HG03378 (cell line): ENCODE measurements around the gene ARHGEF37.
"Not testable (repeated sequence)": the region's sequence is repeated elsewhere in the genome, so short reads cannot be mapped to it uniquely, and the experiment has no call there.

Source experiments
- ATAC-seq: cut with Tn5 transposase; IDR thresholded peaks from one replicate; pipeline ENCODE4 v1.9.1; 2021; ENCODE audit warnings: mild to moderate bottlenecking, moderate library complexity; ENCODE audit not compliant: unreplicated experiment

The ARHGEF37 gene

GRCh38 chr5:149581192-149581861 is at the start of gene ARHGEF37:
ARHGEF37 (plus strand) TSS chr5:149581498; CDS start chr5:149597770, 16,272 bp downstream.
- ATAC-seq, result no peak

GRCh38 chr5:149532413-149532812 is 48.9 kb upstream of the ARHGEF37 start:
- no peak for ATAC-seq

- ATAC-seq, result not testable (repeated sequence)
Observed at GRCh38 chr5:149535787-149536186, 45.5 kb upstream of the ARHGEF37 start.

GRCh38 chr5:149537374-149537975 is 43.8 kb upstream of the ARHGEF37 start:
- no peak for ATAC-seq

- no peak for ATAC-seq
Observed at GRCh38 chr5:149540089-149540488, 41.2 kb upstream of the ARHGEF37 start.

GRCh38 chr5:149541893-149542292 is 39.4 kb upstream of the ARHGEF37 start:
- no peak for ATAC-seq

GRCh38 chr5:149543361-149544027 is 37.8 kb upstream of the ARHGEF37 start:
- ATAC-seq, result no peak

GRCh38 chr5:149544028-149544420 is 37.3 kb upstream of the ARHGEF37 start:
- ATAC-seq, result no peak

GRCh38 chr5:149545327-149545726 is 36.0 kb upstream of the ARHGEF37 start:
- no peak for ATAC-seq

- no peak for ATAC-seq
Observed at GRCh38 chr5:149546974-149547373, 34.3 kb upstream of the ARHGEF37 start.

GRCh38 chr5:149549461-149550267 is 31.6 kb upstream of the ARHGEF37 start:
- ATAC-seq, result peak; percentile 25

- no peak for ATAC-seq
Observed at GRCh38 chr5:149550268-149550583, 31.1 kb upstream of the ARHGEF37 start.

GRCh38 chr5:149550594-149551226 is 30.6 kb upstream of the ARHGEF37 start:
- ATAC-seq, result no peak

- peak; percentile 86 for ATAC-seq
Observed at GRCh38 chr5:149551227-149552037, 29.9 kb upstream of the ARHGEF37 start, which contains the start of gene CSNK1A1. CSNK1A1 (minus strand) TSS chr5:149551439; CDS start chr5:149550964, 475 bp downstream.

GRCh38 chr5:149552038-149552494 is 29.2 kb upstream of the ARHGEF37 start:
- no peak for ATAC-seq

GRCh38 chr5:149552553-149553160 is 28.6 kb upstream of the ARHGEF37 start:
- ATAC-seq, result no peak

- ATAC-seq, result no peak
Observed at GRCh38 chr5:149559706-149560105, 21.6 kb upstream of the ARHGEF37 start.

GRCh38 chr5:149561848-149562247 is 19.4 kb upstream of the ARHGEF37 start:
- no peak for ATAC-seq

GRCh38 chr5:149563466-149563865 is 17.8 kb upstream of the ARHGEF37 start:
- ATAC-seq, result no peak
